HG02981 (cell line): ENCODE results near the gene TNS3.
"Not testable (repeated sequence)": the region's sequence is repeated elsewhere in the genome, so short reads cannot be mapped to it uniquely, and the experiment has no call there.

ENCODE experiments used
- ATAC-seq: cut with Tn5 transposase; IDR thresholded peaks from one replicate; pipeline ENCODE4 v1.9.1; 2021; ENCODE audit warnings: mild to moderate bottlenecking, moderate library complexity; ENCODE audit not compliant: unreplicated experiment

Gene TNS3

DNA sequence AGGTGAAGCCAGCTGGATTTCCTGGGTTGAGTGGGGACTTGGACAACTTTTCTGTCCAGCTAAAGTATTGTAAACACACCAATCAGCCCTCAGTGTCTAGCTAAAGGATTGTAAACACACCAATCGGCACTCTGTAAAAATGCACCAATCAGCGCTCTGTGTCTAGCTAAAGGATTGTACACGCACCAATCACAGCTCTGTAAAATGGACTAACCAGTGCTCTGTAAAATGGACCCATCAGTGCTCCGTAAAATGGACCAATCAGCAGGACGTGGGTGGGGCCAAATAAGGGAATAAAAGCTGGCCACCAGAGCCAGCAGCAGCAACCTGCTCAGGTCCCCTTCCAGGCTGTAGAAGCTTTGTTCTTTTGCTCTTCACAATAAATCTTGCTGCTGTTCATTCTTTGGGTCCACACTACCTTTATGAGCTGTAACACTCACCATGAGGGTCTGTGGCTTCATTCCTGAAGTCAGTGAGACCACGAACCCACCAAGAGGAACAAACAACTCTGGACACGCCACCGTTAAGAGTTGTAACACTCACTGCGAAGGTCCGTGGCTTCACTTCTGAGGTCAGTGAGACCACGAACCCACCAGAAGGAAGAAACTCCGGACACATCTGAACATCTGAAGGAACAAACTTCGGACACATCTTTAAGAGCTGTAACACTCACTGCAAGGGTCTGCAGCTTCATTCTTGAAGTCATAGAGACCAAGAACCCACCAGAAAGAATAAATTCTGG lies 21.8 kb upstream of the TNS3 start:
- ATAC-seq: not testable (repeated sequence)

DNA sequence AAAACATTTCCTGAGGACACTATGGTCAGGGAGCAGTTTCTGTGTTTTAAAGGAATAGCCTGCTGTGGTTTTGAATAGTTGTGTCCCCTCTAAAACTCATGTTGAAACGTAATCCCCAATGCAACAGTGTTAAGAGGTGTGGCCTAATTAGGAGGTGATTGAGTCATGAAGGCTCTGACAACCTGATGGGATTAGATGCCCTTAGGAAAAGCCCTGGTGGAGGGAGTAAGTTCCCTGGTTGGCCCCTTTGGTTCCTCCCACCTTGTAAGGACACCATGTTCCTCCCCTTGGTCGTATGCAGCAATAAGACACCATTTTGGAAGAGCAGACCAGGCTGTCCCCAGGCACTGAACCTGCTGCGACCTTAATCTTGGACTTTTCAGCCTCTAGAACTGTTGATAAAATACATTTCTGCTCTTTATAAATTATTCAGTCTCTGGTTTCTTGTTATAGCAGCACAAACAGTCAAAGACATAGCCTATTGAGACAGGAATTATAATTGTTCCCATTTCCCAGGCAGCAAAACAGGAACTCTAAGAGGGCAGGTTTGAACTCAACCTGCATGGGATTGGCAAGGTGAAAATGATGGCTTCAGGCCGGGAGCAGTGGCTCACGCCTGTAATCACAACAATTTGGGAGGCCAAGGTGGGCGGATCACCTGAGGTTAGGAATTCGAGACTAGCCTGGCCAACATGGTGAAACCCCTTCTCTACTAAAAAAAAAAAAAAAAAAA lies 20.5 kb upstream of the TNS3 start:
- no peak for ATAC-seq

DNA sequence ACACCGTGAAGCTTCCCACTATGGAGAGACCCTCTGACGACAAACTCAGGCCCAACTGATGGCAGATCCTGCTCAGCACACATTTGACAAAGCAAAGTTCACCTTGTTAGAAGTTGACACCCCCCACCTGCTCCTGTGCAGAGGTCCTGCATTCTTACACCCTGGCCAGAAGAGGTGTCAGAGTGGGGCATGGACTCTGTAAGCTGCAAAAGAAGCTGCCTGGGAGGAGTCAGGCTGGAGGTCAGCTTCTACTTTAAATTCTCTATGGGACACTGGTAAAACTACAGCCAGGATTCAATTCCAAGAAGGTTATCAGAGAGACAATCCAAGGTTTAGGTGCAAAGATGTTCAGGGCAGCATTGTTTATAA lies 20.0 kb upstream of the TNS3 start:
- peak; percentile 14 for ATAC-seq

DNA sequence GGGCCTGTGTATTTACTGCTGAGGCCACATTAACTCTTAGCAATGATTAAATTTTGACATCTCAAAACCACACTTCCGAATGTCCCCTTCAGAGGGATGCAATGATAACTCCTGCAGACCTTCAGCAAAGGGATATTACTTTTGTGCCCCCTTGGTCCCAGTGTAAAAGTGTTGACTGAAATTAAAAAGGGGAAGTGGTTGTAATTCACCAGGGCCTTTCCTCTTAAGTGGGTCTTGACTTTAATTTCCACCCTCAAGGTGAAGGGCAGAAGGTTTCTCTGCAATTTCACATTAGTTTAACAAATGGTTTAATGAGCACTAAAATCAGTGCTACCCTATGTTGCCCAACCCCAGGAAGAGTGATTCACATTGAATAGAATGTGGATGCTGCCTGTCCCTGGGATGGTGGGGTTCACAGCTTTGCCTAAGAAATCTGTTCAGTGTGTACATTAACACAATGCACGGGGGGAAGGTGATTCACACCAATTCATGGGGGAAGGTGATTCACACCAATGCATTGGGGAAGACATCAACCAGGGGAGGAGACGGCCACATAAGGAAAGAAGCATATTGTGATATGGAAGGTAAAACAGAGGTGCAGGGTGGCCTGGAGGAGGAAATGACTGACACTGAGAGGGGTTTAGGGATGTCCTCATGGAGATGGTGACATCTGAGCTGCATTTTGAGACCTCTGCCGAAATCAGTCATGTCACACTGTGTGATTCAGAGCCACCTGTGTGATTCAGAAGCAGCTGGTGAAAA lies 19.4 kb upstream of the TNS3 start:
- peak; percentile 43 for ATAC-seq

DNA sequence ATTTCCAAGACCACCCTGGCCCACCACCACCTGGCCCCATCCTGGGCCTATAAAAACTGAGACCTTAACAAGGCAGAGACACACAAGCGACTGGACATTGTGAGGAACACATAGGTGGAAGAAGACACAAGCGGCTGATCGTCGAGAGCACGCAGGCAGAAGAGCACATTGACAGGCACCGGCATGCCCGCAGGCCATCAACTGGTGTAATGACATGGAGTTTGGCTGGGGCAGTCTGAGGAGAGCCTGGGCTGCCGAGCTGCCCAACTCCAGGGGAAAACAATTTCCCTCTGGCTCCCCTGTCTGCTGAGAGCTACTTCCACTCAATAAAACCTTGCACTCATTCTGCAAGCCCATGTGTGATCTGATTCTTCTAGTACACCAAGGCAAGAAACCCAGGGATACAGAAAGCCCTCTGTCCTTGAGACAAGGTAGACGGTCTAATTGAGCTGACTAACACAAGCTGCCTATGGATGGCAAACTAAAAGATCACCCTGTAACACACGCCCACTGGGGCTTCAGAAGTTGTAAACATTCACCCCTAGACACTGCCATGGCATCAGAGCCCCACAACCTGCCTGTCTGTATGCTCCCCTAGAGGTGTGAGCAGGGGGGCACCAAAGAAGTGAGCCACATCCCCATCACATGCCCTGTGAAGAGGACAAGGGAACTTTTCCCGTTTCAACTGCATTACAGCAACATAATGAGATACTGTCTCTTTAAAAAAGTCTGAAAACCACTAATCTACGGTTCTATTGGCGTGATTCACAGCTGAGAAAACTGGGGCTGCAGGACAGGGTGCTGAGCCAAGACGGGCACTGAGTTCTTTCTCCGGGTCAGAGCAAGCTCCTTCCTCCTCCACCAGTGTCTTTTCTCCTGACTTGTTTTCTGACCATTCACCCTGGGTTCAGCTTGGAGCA lies 18.5 kb upstream of the TNS3 start:
- peak; percentile 42 for ATAC-seq

DNA sequence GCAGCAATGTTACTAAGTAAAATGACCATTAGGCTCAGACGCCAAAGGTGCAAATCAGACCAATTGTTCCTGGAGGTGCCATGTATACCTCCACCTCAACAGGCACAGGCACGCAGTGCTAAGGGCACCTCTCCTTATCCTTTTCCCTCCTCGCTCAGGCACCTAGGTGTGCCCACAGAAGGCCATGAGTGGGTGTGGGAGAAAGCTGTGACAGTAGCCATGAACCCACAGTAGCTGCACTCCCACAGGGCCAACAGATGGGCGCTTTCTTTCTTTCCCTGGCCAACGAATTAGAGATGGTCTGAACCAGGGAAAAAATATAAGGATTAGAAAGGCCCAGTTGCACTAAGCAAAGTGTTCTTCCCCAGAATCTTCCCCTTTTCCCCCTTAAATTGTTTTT lies 15.5 kb upstream of the TNS3 start:
- ATAC-seq: no peak

DNA sequence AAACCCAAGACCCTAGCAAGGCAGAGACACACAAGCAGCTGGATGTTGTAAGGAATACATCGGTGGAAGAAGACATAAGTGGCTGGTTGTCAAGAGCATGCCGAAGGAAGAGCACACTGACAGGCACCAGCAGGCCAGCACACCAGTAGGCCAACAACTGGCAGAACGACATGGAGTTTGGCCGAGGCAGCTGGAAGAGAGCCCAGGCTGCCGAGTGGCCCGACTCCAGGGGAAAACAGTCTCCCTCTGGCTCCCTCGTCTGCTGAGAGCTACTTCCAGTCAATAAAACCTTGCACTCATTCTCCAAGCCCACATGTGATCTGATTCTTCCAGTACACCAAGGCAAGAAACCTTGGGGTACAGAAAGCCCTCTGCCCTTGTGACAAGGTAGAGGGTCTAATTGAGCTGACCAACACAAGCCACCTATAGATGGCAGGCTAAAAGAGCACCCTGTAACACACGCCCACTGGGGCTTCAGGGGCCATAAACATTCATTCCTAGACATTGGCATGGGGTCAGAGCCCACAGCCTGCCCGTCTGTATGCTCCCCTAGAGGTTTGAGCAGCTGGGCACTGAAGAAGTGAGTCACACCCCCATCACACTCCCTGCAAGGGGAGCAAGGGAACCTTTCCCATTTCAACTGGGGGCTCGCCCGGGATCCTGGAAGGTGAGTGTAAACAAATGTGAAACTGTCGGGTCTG lies 14.7 kb upstream of the TNS3 start:
- ATAC-seq: no peak

DNA sequence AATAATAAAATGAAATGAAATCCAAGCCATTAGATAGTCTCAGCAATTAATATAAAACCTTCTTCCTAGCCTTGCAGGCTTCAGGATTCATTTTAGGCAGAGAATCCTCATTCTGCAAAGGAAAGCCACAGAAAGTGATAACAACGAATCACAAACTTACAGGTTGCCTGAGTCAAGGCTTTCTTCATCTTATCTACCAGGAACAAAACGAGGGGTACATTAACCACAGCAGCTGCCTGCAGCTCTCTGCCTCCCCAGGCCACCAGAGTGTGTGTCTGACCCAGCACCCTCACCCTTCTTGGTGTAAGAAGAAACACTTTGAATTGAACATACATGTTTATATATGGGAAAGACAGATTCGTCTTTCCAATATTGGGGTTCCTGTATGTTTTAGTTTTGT lies 12.5 kb upstream of the TNS3 start:
- ATAC-seq: no peak

DNA sequence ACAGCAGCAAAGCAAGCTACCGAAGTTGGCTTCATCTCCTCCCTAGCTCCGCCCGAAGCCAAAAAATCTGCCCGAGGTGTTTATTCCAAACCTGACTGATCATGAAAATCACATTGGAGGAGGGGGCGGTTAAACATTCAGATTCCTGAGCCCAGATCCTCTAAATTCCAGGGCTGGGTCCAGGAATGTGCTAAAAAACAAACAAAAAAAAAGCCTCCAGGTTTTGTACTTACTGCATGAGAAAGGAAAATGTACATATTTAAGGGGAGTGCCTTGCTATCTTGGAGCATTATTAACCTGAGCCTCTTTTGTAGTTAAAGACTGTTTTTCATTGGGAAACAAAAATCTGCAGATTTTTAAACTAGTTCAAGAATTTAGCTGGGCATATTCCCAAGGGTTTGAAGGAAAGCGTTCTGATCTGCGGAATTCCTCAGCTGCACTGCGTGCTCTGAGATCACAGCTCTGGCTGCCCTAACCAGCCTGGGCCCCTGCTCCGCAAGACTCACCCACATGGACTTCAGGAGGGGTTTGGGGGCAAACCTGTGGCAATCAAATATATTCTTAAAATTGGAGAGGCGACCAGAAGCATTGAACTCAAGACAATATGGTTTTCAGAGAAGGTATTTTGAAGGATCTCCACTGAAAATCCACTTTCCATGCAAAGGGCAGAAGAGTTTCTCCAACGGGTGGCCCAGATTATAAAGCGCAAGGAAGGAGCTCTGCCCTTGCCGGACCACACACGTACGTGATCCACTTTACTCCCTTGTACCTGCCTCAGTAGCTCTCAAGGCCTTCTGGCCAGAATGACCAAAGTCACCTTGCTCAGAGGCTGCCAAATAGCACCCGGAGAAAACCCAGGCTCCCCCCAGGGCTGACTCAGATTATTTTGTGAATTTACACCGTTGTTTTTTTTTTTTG lies 10.0 kb upstream of the TNS3 start:
- no peak for ATAC-seq

DNA sequence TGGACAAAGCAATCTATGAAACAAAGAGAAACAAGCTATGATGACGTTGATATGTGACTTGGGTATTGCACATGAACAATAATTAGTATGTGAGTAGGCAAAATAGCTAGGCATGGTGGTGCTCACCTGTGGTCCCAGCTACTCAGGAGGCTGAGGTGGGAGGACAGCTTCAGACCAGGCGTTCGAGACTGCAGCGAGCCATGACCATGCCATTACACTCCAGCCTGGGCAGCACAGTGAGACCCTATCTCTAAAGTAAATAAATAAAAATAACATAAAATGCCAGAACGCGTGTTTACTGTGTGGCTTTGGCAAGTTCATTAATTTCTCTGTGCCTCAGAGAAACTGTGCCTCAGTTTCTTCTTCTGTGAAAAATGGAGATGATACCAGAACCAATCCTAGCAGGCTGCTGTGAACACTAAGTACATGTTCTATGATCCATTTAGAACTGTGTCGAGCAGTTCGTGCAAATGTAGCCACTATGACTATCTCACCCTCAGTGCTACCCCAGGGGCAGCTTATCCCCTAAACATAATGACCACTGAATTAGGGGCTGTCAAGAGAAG lies 9.3 kb upstream of the TNS3 start:
- ATAC-seq: no peak

DNA sequence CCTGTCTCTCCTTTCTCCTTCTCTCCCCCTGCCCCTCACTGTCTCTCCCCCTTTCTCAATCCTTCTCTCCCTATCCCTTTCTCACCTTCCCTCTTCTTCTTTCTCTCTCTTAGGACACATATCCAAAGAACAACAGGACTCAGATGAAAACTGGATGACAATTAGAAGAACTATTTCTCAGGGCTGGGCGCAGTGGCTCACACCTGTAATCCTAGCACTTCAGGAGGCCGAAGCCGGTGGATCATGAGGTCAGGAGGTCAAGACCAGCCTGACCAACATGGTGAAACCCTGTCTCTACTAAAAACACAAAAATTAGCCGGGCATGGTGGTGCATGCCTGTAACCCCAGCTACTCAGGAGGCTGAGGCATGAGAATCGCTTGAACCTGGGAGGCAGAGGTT lies 8.3 kb upstream of the TNS3 start:
- not testable (repeated sequence) for ATAC-seq

DNA sequence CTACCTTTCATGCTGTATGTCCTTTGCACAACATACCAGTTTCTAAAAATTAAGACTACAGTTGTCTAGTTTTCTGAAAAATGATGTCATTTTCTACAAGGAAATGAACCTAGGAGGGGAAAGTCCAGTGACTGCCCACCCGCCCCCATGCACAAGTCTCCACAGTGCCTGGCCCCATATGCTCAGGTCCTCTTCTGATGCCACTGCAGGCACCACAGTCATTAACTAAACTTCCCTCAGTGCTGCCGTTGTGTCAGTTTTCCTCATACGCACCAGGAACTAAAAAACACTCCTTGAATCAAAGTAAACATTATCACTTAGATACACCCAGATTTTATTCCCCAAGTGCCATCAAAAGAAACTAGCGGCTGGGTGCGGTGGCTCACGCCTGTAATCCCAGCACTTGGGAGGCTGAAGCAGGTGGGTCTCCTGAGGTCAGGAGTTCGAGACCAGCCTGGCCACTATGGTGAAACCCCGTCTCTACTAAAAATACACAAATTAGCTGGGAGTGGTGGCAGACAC lies 6.9 kb upstream of the TNS3 start:
- no peak for ATAC-seq

DNA sequence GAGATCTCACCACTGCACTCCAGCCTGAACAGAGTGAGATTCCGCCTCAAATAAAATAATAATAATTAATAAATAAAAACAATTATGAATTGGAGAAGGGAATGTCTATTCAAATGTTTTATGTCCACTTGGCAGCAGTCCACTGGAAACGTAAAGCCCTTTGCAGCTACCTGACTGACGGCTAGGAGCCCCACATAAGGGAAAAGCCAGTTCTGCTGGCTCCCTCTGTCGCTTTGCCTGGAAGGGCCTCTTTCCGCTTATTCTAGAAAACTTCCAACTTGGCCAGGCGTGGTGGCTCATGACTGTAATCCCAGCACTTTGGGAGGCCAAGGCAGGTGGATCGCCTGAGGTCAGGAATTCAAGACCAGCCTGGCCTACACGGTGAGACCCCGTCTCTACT lies 6.1 kb upstream of the TNS3 start:
- no peak for ATAC-seq

DNA sequence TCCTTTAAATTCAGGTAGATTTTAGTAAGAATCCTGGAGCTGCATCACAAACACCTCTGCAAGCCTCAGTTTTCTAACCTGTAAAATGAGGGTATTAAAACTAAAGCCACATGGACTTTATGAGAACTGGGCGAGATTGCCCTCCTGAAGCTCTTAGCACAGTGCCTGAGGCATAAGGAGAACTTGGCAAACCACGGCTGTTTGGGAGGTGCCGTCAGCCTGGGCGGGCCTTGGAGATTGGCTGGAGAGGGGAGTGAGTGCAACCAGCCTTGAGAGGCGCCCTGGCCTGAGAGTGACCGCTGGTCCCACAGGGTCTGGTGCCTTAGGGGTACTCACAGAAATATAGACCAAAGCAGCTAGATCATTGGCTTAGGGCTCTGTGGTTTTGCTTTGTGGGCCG lies 5.4 kb upstream of the TNS3 start:
- no peak for ATAC-seq

DNA sequence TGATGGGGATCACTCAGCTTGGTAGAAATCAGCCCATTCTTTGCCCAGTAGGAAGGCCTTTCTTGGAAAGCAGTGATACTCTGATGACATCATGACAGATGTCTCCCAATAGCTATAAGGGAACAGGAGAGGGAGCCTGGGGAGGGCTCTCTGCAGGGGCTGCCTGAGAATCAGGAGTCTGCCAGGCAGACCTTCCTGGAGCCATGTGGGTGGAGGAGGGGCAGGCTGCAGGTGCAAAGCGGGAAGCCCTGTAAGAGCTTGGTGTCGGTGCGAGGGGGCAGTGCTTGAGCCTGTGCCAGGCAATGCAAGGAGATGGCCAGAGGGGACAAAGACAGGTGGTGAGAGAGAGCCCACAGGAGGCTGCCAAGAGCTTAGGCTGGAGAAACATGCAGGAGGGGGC lies 5.0 kb upstream of the TNS3 start:
- no peak for ATAC-seq

DNA sequence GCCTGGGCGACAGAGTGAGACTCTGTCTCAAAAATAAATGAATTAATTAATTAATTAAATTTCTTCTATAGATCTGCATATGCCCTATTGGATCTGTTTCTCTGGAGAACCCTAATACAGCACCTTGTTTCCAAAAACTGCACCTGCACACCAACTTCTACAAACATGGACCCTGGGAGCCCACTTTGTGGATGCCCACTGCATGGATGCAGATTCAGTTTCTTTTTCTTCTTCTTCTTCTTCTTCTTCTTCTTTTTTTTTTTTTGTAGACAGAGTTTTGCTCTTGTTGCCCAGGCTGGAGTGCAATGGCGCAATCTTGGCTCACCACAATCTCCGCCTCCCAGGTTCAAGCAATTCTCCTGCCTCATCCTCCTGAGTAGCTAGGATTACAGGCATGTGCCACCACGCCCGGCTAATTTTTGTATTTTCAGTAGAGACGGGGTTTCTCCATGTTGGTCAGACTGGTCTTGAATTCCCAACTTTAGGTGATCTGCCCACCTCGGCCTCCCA lies 4.3 kb upstream of the TNS3 start:
- not testable (repeated sequence) for ATAC-seq

DNA sequence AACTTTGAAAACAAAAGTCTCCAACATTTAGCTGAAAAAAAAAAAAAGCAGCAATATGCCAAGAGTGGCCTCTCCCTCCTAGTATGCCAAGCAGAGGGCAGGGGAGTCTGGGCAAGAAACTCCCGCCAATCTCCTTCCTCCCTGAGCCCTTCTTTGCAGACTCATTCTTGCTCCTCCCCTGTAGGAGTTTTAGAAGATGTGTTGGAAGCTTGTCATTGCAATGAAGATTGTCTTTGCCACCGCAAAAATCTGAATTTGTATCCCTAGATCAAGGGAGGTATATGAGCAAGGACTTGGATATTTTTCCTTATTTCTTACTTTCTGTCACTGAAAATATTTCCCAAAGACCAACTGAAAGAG lies 2.6 kb upstream of the TNS3 start:
- no peak for ATAC-seq

DNA sequence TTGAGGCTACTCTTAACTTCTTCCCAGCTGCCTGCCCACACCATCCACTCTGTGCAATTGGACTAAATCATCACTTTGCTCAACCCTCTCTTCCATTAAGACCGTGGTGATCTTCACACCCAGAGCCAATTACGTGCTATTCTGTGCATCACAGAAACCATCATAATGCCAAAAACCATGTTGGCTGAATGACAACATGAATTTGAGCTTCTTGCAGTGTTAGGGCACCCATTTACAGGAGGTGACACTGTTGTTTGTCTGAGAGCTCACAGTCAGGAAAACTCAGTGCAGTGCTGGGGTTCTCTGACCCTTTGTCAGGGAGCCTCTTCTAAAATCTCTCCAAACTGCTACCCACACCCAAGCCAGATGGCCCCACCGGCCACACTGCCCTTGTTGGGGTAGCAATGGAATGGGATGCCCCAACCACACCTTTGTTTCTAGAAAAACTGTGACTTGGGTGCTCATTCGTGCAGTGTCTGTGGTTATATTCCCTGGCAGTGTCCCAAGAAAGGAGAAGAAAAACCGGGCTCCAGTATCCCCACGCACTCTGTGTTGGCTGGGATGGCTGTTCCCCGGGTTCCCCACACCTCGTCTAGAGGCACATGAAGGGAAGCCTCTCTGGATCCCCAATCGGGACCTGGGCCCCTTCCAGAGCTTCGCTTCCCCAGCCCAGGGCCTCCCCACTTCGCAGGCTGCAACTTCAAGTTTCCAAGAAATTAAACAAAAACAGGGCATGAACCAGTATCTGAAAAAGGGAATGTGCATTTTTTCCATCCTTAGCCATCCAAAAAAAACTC lies 2.0 kb upstream of the TNS3 start:
- ATAC-seq: no peak
